ENCODE measurements around the gene FLRT2.

DNA sequence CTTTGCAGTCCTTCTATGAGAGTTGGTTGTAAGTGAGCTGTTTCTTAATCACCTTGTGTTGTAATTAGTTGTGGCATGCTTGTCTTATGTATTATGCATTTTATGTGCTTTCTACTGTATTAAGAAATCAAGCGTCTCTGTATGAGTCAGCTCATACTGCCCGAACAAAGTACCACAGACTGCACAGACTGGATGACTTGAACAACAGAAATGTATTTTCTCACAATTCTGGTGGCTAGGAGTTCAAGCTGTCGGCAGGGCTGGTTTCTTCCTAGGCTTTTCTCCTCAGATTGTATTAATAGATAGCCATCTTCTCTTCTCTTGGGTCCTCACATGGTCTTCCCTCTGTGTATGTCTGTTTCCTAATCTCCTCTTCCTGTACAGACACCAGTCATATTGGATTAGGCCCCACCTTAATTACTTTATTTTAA is 77.7 kb downstream of the FLRT2 start:
- TF ChIP-seq YY1 (IDR thresholded peaks at IDR 0.05; ENCODE audit: extremely low read depth, insufficient replicate concordance, low read depth, low read length) = no peak
- TF ChIP-seq, protein P1, sequence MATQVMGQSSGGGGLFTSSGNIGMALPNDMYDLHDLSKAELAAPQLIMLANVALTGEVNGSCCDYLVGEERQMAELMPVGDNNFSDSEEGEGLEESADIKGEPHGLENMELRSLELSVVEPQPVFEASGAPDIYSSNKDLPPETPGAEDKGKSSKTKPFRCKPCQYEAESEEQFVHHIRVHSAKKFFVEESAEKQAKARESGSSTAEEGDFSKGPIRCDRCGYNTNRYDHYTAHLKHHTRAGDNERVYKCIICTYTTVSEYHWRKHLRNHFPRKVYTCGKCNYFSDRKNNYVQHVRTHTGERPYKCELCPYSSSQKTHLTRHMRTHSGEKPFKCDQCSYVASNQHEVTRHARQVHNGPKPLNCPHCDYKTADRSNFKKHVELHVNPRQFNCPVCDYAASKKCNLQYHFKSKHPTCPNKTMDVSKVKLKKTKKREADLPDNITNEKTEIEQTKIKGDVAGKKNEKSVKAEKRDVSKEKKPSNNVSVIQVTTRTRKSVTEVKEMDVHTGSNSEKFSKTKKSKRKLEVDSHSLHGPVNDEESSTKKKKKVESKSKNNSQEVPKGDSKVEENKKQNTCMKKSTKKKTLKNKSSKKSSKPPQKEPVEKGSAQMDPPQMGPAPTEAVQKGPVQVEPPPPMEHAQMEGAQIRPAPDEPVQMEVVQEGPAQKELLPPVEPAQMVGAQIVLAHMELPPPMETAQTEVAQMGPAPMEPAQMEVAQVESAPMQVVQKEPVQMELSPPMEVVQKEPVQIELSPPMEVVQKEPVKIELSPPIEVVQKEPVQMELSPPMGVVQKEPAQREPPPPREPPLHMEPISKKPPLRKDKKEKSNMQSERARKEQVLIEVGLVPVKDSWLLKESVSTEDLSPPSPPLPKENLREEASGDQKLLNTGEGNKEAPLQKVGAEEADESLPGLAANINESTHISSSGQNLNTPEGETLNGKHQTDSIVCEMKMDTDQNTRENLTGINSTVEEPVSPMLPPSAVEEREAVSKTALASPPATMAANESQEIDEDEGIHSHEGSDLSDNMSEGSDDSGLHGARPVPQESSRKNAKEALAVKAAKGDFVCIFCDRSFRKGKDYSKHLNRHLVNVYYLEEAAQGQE (IDR thresholded peaks at IDR 0.05; ENCODE audit: low read depth) = no peak
- TF ChIP-seq, protein P2, sequence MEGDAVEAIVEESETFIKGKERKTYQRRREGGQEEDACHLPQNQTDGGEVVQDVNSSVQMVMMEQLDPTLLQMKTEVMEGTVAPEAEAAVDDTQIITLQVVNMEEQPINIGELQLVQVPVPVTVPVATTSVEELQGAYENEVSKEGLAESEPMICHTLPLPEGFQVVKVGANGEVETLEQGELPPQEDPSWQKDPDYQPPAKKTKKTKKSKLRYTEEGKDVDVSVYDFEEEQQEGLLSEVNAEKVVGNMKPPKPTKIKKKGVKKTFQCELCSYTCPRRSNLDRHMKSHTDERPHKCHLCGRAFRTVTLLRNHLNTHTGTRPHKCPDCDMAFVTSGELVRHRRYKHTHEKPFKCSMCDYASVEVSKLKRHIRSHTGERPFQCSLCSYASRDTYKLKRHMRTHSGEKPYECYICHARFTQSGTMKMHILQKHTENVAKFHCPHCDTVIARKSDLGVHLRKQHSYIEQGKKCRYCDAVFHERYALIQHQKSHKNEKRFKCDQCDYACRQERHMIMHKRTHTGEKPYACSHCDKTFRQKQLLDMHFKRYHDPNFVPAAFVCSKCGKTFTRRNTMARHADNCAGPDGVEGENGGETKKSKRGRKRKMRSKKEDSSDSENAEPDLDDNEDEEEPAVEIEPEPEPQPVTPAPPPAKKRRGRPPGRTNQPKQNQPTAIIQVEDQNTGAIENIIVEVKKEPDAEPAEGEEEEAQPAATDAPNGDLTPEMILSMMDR (IDR thresholded peaks at IDR 0.05 in 2 of 3, conservative IDR thresholded peaks at IDR 0.05 in 1 of 3; ENCODE audit: borderline replicate concordance in 1 of 3, insufficient read depth in 1 of 3, low read depth in 2 of 3, low read length in 2 of 3) = no peak
- TF ChIP-seq, protein P3, sequence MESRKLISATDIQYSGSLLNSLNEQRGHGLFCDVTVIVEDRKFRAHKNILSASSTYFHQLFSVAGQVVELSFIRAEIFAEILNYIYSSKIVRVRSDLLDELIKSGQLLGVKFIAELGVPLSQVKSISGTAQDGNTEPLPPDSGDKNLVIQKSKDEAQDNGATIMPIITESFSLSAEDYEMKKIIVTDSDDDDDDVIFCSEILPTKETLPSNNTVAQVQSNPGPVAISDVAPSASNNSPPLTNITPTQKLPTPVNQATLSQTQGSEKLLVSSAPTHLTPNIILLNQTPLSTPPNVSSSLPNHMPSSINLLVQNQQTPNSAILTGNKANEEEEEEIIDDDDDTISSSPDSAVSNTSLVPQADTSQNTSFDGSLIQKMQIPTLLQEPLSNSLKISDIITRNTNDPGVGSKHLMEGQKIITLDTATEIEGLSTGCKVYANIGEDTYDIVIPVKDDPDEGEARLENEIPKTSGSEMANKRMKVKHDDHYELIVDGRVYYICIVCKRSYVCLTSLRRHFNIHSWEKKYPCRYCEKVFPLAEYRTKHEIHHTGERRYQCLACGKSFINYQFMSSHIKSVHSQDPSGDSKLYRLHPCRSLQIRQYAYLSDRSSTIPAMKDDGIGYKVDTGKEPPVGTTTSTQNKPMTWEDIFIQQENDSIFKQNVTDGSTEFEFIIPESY (IDR thresholded peaks at IDR 0.05; ENCODE audit: extremely low read depth, insufficient replicate concordance, low read length) = no peak
- TF ChIP-seq JUND (IDR thresholded peaks at IDR 0.05) = no peak
- TF ChIP-seq RAD21 (IDR thresholded peaks at IDR 0.05; ENCODE audit: low read depth) = no peak
- TF ChIP-seq EZH2phosphoT487 (IDR thresholded peaks at IDR 0.05; ENCODE audit: borderline replicate concordance) = no peak
- no peak for TF ChIP-seq CBX3 (IDR thresholded peaks at IDR 0.05; ENCODE audit: low read depth)
- no peak for TF ChIP-seq CEBPB (IDR thresholded peaks at IDR 0.05; ENCODE audit: low read depth)
- TF ChIP-seq EZH2 (IDR thresholded peaks at IDR 0.05) = no peak

Measured in HCT116 (cell line).